Neural progenitor cell (in vitro differentiated cells): ENCODE data around the gene GTF2F1.

Experiments used
- CTCF ChIP-seq: fragments of 200-600 bp; sonication (generic); IDR thresholded peaks from 2 replicates; pipeline ENCODE4 v1.5.1; 2017; ENCODE audit warnings: antibody characterized with exemption, mild to moderate bottlenecking
- EZH2 ChIP-seq: fragments of 200-600 bp; sonication (generic); IDR thresholded peaks from 2 replicates; pipeline ENCODE4 v1.6.1; 2017; ENCODE audit warnings: antibody characterized with exemption, mild to moderate bottlenecking, moderate library complexity
- EZH2phosphoT487 ChIP-seq: fragments of 200-600 bp; sonication (generic); IDR thresholded peaks from 2 replicates; pipeline ENCODE4 v1.6.1; 2017; ENCODE audit warnings: antibody characterized with exemption

- TF ChIP-seq EZH2phosphoT487 (no peak), EZH2 (no peak), CTCF (no peak)
Observed at GRCh38 chr19:6393983-6394412, 1.0 kb upstream of the GTF2F1 start.
